Loucy (cell line): ENCODE data around the gene SEC16B.

Experiments used
- CTCF ChIP-seq: fragments of 200-600 bp; sonication (generic); conservative IDR thresholded peaks from 2 replicates; pipeline ENCODE4 v1.5.1; 2014; ENCODE audit warnings: mild to moderate bottlenecking, antibody characterized with exemption, low read length
- EZH2phosphoT487 ChIP-seq: fragments of 200-600 bp; IDR thresholded peaks from 2 replicates; pipeline ENCODE4 v1.6.1; 2018; ENCODE audit warnings: antibody characterized with exemption, mild to moderate bottlenecking, moderate library complexity, borderline replicate concordance

GRCh38 chr1:177934927-177935326 lies 34.9 kb downstream of the SEC16B start:
- TF ChIP-seq CTCF = no peak
- TF ChIP-seq EZH2phosphoT487 = no peak
